HK-2 (cell line): ENCODE results near the gene EVA1B.

Experiments used
- DNase-seq: peaks from one replicate; pipeline ENCODE4 v3.0.0-alpha.2; 2018; ENCODE audit not compliant: unreplicated experiment

Gene EVA1B

DNA sequence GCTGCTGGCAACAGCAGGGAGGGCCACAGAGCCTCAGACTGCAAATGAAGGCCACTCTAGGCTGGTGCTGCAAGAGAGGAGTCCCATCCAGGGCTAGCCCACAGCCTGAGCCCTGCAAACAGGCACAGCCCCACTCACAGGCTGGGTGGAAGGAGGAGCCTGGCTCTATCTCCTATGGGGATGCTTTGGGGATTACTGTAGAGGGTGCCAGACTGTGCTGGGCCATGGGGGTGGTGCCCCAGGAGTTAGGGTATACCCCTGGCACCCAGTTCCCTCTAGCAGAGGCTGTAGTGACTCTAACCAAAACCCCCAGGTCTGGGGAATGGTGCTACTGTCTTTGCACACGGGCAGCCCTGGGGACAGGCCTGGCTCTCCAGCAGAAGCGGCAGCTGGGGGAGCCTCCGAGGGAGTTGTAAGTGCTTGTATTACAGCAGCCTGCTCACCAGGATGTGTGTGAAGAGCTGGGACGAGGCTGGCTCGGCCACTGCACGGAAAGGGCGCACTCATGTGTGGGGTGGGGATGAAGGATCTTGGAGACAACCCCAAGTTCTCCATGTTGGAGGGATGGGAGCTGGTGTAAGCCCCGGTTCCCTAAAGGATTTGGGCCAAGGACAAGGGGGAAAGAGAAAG, 23.4 kb upstream of the EVA1B start:
- DNase-seq = no peak

DNA sequence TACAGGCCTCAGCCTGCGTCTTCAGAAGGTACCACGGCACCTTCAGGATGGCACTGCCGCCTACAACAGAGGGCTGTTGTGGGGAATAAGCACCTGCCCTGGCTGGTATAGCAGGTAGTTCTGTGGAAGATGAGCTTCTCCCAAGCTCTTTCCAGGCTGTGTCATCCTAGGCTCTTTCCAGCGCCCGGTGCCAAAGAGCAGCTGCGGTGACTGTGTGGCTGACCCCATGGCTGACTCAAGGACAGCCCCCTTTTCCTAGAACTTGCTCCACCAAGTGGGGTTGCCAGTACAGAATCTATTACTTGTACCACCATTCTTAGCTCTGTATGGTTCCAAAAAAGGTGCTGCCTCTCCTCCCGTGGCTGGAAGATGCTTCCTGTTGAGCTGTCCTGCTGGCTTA, 21.9 kb upstream of the EVA1B start:
- DNase-seq = no peak

DNA sequence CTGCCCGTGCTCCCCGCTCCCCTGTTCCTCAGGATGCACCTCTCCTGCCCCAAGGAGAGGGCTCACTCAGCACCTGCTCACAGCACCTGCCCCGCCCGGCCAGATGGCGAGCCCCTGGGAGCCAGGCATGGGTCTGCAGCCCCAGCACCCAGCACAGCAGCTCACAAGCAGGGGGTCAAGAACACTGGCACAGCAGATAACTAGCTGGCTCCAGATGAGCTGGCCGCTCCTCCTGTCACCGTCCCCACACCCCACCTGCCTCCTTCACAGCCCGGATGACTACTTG, 20.9 kb upstream of the EVA1B start:
- DNase-seq = no peak

DNA sequence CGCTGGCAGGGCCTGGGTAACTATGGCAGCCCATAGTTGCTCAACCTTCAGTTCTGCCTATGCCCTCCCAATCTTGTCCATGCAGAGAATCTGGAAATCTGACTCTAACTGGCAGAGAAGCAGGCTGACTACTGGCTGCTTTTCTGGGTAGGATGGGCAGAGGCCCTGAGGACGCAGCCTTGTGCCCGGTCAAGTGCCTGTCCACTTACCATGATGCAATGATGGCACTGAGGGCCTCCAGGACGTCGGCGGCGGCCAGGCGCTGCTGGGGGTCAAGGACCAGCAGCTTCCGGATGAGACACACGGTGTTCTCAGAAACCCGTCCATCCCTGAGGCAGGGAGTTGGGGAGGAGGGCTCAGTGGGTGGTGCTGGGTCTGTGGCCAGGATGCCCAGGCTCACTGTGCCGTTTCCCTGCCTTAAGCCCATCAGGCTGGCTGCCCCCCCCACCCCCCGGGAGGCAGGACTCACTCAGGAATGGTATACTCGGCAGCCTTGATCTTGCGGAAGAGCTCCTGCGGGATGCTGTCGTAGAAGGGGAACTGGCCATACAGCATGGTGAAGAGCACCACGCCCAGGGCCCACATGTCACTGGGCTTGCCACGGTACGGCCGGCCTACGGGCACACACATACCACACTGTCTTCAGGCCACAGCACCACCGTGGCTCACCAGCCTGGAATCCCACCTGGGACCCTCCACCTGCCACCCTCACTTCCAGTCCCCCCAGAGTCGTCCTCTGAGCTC, 20.4 kb upstream of the EVA1B start:
- no peak for DNase-seq

DNA sequence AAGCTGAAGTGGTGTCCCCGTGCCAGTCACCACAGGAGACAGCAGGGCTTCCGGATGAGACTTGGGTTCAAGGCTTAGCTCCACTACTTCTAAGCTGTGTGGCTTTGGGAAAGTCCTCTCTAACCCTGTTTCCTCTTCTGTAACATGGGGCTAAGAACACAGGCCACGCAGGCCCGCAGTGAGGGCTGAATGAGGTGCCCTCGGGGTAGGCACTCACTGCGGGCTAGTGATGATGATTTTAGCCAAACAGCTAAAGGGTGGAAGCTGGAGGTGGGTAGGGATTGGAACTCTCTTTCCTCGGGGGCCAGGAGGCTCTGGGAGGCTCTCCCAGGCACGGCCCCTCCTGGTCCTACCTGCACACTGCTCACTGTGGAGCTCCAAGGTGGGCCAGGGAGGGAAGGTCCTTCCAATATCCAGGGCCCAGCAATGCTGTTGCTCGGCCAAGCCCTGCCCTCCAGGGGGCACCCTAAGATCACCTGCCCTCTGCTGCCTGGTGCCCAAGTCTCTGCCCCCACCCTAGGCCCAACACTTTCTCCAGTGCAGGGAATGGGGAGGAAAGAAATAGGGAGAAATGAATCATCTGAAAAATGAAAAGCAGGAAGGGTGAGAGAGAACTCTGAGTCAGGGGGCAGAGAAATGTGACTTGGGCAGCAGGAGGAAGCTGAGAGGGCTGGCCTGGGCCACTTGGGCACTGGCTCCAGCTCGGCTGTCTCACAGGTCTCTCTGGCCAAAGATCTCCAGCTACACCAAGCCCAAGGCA, 19.2 kb upstream of the EVA1B start:
- peak; percentile 81 for DNase-seq

DNA sequence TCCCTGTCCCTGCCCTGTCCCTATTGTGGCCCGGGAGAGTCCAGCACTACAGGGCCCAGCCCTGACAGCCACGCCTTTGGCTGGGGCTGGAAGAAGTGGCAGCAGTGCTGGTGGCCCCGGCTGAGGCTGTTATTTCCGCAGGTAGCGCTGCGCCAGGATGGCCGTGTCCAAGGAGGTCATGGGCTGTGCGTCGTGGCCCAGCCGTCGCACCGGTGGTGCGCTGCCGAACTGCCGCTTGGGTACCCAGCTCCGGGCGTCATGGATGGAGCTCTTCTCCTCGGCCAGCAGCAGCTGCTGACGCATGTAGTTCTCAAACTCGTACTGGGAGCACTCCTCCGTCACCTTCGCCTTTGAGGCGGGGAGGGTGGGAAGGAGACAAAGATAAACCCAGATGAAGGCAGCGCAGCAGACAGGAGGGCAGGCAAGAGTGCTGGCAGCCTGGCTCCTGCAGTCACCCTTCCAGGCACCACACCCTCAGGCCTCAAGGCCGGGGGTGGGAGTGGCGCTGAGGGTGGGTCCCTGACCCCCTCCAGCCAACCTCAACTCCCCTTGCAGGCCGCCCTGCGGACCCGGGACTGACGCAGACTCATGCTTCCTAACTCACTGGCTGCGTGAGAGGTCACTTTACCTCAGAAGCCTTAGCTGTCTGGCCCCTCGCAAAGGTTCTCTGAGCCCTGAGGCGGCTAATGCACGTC, 18.3 kb upstream of the EVA1B start:
- no peak for DNase-seq

DNA sequence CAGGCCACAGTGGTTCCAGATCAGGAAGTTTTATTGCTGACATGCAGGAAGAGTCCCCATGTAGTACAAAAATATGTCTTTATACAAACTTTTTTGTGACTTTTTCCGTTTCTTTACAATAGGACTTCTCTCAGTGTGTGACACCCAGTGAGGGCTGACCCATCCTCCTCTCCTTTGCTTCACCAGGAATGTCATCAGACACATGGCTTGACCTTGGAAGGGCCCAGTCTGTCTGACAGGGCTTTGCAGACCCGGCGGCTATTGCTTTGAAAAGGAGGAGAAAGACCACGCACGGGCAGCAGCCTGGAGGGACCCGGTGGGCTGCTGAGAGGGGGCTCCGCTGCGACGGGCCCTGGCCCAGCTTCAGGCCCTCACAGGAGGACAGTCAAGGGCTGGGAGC, 16.2 kb upstream of the EVA1B start:
- DNase-seq = no peak

DNA sequence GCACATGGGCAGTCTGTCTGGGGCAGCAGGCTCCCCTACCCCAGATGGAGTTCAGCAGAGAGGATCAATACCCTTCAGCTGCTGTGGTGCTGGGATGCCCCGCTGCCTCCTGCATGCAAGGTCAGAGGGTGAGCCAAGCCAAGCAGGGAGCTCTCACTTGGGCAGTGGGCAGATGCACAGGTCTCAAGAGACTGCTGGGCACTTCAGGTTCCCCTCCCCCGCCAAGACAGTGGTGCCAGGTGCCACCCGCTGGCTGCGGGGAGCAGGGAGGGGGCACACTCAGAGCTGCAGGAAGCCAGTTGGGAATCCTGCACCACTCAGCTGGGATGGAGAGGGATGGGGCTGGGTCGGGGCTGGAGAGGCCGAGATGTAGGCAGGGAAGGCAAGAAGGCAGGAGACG, 15.8 kb upstream of the EVA1B start:
- no peak for DNase-seq

DNA sequence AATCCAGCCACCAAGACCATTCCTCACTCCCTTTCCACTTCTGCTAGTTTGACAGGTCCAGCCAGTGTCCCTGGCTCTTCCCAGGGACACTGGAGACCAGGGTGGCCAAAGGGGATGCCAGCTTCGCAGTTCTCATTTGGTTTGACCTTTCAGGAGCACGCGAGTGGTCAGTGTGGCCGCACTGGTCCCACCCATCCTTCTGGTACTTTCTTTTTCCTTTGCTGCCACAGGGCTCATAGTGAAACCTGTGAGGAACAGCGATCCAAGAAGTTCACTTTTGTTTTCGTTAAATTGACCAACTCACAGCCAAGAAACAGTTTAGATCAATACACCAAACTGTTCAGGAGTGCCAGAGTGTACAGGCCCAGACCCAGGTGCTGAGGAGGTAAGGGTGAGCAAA, 14.4 kb upstream of the EVA1B start:
- no peak for DNase-seq

DNA sequence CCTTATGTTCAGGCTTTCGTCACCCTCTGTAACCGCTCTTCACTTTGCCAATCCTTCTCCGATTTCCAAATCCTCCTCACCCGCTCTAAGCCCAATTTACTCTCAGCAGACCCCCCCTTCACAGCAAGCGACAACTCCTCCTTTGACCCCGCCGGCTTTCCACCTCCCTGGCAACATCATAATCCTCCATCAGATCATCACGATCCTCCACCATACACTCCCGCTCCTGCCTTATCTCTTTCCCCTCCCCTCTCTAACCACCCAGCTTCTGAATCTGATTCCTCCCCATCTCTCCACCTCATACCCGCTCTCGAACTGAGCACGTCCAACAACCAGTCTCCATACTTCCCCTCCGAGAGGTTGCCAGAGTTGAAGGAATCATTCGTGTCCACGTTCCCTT, 7.5 kb upstream of the EVA1B start:
- no peak for DNase-seq

DNA sequence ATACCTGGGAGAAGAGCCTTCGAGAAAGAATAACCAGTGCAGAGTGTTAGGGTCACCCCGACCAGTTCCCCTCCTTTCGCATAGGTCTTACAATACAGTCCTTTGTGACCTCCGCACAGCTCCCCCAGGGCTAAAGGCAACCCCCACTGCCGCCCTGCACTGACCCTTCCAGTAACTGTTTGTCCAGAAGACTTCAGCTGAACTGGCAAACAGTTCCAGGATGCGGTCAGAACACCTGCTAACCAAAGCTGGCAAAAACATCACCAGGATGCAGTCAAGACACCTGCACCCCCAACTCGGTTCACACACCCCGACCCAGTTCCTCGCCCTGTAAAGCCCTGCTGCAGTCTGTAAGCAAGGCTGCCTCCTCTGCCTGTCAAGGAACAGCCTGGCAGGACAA, 6.4 kb upstream of the EVA1B start:
- no peak for DNase-seq

DNA sequence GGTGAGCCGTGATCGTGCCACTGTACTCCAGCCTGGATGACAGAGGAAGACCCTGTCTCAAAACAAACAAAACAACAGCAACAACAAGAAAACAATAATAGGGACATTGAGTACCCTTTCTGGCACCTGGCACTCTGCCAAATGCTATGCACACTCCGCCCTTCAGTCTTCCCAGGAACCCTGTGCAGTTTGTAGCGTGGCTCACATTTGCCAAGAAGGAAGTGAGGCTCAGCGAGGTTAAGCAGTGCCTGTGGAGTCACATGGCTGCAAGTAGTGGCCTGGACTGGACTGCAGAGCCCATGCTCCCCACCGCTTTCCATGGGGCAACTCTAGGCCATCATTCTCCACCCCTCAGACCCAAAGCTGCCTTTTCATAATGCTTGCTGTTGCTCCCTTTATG, 5.3 kb upstream of the EVA1B start:
- DNase-seq = no peak

DNA sequence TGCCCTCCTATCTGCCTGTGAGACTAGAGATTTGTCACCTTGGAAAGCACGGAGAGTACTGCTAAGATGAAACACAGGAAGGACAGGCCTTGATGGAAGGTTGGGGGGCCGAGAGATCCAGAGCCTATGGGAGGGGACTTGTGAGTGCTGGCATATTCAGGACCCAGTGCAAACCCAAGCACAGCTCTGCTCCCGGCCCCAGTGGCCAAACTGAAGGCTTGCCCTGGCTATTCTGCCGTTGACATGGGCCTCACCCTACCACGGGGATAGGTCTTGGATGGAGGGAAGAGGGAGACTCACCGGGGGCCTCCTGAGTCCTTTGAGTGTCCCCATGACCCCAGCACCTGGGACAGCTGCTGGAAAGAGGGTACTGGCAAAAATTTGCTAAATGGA, 4.6 kb upstream of the EVA1B start:
- DNase-seq = no peak

DNA sequence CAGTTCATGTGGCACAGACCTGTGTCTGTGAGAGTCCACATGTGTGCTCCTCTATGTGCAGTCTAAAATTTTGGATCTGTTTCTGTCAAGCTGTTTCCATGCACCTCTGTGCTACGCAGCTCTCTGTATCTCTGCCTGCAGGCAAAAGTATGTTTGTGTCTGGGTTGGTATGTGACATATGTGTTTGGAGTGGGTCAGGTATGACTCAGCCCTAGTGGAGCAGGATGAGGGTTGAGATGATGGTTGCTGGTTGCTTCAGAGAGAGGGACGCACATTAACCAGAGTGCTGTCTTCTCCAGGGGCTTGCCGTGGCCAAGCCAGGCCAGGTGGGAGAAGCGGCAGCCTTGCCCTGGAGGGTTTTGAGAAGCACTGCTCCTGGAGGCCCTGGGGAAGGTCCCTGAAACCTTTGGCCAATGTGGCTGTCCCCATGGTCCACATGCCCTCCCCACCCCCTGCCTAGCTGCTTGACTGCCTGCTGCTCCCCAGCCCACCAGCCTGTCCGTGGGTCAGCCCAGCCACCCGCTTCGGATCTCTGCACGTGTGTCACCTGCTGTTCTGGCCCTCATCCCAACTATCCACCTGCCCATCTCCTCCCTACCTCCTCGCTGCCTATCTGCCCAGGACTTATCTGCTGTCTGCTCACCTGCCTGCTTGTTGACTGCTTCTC, 4.1 kb upstream of the EVA1B start:
- DNase-seq = no peak

DNA sequence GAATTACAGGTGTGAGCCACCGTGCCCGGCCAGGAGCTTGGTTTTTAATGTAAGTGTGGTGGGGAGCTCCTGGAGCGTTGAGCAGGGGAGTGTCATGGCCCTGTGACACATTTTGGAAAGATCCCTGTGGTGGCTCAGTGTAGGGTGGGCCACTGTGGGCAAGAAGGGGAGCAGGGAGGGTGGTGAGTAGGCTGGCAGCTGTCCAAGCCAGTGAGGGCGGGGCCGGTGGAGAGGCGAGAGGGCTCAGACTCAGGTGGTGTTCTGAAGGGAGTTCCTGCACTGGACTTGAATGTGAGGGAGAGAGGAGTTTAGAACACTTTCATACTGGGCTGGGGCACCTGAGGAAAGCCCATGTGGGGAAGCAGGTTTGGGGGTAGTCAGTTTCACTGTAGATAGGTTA, 3.1 kb upstream of the EVA1B start:
- DNase-seq = no peak

DNA sequence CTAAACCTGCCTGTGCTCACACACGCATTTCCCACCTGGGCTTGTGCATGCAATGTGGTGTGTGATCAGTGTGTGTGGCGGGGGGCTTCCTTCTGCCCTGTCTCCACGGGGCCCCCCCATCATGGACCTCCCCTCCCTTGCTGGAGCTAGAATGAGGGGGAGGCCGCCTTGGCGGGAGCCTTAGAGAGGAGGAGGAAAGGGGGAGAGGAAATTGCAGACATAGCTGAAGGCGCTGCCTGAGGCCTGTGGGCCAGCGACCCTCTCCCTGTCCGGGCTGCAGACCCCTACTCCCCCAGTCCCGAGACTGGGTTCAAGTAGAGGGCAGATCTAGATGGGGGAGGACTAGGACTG, 883 bp upstream of the EVA1B start:
- no peak for DNase-seq

DNA sequence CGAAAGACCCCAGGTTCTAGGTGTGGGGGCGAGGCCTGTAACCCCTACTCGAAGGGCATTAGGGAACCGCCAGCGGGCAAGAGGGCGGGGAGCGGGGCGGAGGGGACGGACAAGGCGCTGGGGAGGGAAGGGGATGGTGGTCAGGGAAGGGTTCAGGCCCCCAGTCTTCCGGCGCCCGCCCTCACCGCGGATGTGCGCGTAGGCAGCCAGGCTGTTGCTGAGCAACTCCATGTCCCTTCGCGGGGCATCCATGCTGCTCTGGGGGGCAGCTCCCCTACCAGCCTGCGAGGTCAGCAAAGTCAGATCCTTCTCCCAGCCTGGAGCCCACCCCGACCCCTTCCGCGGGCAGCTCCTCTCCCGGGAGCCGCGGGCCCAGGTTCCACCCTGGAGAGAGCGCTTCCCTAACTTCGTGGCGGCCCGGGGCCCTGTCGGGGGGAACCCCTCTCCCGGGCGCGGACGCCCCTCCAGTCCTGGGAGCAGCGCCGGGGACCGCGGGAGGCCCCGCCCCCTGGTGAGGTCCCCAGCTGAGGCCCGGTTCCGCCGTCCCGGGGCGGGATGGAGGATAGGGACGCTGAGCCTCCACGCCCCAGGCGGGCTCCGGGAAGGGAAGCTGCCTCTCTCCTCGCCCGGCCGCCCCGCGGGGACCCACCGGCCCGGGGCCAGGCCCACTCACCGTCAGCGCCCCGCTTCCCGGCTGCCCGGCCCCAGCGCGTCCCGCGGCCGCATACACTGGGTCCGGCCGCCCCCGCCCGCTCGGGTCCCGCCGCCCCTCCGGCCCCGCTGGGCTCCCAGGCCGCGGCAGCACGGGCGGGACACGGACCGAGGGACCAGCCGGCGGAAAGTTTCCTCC, 434 bp downstream of the EVA1B start:
- DNase-seq = no peak

DNA sequence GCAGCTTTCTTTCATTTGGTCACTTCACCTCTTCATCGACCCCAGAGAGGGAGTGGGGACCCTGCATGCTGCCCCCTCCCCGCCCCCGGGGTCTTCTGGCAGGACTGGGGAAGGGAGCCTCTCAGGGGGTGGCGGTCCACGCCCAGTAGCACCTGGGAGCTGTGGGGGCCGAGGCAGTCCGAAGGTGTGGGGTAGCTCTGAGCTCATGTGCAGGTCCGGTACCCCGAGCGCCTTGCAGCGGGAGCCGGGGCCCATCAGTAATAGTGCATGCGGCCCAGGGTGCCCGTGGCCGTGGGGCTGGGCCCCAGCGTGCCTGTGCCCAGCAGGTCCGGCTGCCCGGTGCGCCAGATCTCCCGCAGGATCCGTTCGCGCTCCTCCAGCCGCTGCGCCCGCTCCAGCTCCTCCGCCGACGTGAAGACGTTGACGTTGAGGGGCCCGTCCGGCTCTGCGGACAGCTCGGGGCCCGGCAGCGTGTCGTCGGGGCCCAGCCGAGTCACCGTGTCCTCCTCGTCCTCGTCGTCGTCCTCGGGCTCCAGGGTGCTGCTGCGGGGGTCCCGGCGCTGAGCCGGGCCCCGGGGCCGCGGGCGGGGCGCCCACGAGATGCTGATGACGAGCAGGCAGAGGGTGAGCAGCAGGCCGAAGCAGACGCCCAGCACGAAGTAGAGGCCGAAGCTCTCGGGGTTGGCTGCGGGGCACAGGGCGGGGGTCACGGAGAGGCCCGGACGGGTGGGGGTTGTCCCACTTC, 1.2 kb downstream of the EVA1B start:
- DNase-seq = no peak

DNA sequence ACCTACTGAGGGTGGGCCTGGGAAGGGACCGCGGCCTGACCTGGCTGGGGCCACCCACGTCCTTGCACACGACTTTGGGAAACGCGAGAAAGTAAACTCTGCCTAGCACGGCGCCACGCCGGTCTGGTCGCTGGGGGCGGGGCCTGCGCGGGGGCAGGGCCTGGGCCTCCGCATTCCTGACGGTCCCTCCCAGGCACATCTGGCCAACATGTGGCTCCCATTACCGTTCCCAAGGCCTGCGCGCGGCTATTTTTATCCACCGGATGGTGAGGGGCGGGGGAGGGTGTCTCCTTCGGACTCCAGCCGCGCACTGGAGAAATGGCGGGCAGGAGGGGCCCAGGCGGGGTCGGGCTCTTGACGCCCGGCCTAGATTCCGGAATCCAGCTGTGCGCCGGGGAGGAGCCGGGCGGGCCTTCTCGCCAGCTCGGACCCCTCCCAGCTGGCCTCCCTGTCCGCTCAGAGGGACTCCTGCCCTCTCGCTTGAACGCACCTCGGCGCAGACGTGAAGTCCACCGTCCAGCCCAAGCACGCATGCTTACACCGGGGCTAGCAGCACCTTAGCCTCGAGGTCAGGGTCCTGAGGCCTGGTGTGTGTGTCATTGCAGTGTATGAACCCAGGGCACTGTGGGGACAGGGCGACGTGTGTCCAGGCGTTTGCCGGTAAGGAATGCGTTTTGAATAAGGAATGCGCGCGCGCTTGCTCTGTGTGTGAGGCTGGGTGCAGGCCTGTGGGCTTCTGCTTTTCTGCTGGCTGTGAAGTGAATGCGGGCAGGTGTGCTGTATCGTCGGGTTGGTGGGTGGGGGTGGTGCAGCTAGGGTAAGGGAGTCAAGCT, 2.1 kb downstream of the EVA1B start:
- no peak for DNase-seq

DNA sequence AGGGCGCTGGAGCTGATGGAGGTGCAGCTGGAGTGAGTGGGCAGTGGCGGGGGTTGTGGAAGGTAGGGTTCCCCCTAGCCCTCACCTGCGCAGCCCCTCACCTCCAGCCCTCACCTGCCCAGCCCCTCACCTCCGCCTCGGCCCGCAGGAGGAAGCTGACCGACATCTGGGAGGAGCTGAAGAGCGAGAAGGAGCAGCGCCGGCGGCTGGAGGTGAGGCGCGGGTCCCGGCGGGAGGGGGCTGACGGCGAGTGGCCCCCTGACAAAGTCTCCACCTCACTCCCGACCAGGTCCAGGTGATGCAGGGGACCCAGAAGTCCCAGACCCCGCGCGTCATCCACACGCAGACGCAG, 2.7 kb downstream of the EVA1B start:
- DNase-seq = no peak
